GM23338 (cell line): ENCODE results near the gene ACOX3. TPM values are rescaled to one million over a fixed set of nuclear protein-coding genes. Genes with fewer than 3 reads are reported as not detected.

Source experiments
- ATAC-seq: fragments of 200-7000 bp; cut with Tn5 transposase; 3 replicates; pipeline ENCODE4 v1.9.1; 2020
- DNase-seq: peaks from one replicate; pipeline ENCODE4 v3.0.0-alpha.2; 2015; ENCODE audit warnings: low spot score
- H2AFZ ChIP-seq: fragments of 200-600 bp; sonication (generic); 2 replicates; pipeline ENCODE4 v1.8.0; 2016; ENCODE audit warnings: antibody characterized with exemption, mild to moderate bottlenecking, moderate library complexity
- H3F3A ChIP-seq: fragments of 200-600 bp; sonication (generic); replicated peaks from 2 replicates; pipeline ENCODE4 v1.8.0; 2017; ENCODE audit warnings: antibody characterized with exemption, mixed run types, low read depth
- H3K27ac ChIP-seq: fragments of 200-600 bp; sonication (generic); 2 replicates; pipeline ENCODE4 v1.6.1; 2016; ENCODE audit warnings: low read depth
- H3K27me3 ChIP-seq: fragments of 200-600 bp; sonication (generic); 2 replicates; pipeline ENCODE4 v1.8.0; 2016; ENCODE audit warnings: mild to moderate bottlenecking, mixed run types, moderate library complexity; ENCODE audit not compliant: insufficient read depth
- H3K36me3 ChIP-seq: fragments of 200-600 bp; sonication (generic); 2 replicates; pipeline ENCODE4 v1.8.0; 2016; ENCODE audit warnings: mild to moderate bottlenecking; ENCODE audit not compliant: insufficient read depth
- H3K4me1 ChIP-seq: fragments of 200-600 bp; sonication (generic); 2 replicates; pipeline ENCODE4 v1.8.0; 2016; ENCODE audit warnings: mild to moderate bottlenecking, moderate library complexity; ENCODE audit not compliant: insufficient read depth
- H3K4me2 ChIP-seq: fragments of 200-600 bp; sonication (generic); 2 replicates; pipeline ENCODE4 v1.7.1; 2017; ENCODE audit warnings: mixed run types
- H3K4me3 ChIP-seq: fragments of 200-600 bp; sonication (generic); 2 replicates; pipeline ENCODE4 v1.6.1; 2016; ENCODE audit warnings: mixed run types
- H3K79me2 ChIP-seq: fragments of 200-600 bp; sonication (generic); replicated peaks from 2 replicates; pipeline ENCODE4 v1.8.0; 2017; ENCODE audit warnings: mild to moderate bottlenecking; ENCODE audit not compliant: insufficient read depth
- H3K9me2 ChIP-seq: fragments of 200-600 bp; sonication (generic); 2 replicates; pipeline ENCODE4 v1.8.0; 2017; ENCODE audit not compliant: insufficient read depth
- H4K20me1 ChIP-seq: fragments of 200-600 bp; sonication (generic); replicated peaks from 2 replicates; pipeline ENCODE4 v1.8.0; 2017; ENCODE audit warnings: mild to moderate bottlenecking; ENCODE audit not compliant: insufficient read depth
- H3K27ac Mint-ChIP-seq: 2 replicates; pipeline ENCODE4 v1.8.0; 2020; ENCODE audit warnings: inconsistent platforms, mild to moderate bottlenecking, moderate library complexity, mixed read lengths
- H3K27me3 Mint-ChIP-seq: 3 replicates; pipeline ENCODE4 v1.8.0; 2022; ENCODE audit warnings: low read depth, mild to moderate bottlenecking, moderate library complexity, mixed read lengths, inconsistent platforms; ENCODE audit not compliant: insufficient read depth, poor library complexity
- H3K36me3 Mint-ChIP-seq: 3 replicates; pipeline ENCODE4 v1.8.0; 2021; ENCODE audit warnings: low read depth, mild to moderate bottlenecking, inconsistent platforms, moderate library complexity, mixed read lengths
- H3K4me1 Mint-ChIP-seq: 3 replicates; pipeline ENCODE4 v1.8.0; 2020; ENCODE audit warnings: mild to moderate bottlenecking, inconsistent platforms, mixed read lengths
- H3K4me3 Mint-ChIP-seq: 3 replicates; pipeline ENCODE4 v1.8.0; 2021; ENCODE audit warnings: moderate library complexity, mild to moderate bottlenecking, inconsistent platforms, mixed read lengths
- H3K9me3 Mint-ChIP-seq: 3 replicates; pipeline ENCODE4 v1.8.0; 2020; ENCODE audit warnings: moderate library complexity, mild to moderate bottlenecking, inconsistent platforms, mixed read lengths
- EZH2 ChIP-seq: fragments of 200-600 bp; sonication (generic); IDR thresholded peaks from one replicate; pipeline ENCODE4 v1.8.0; 2017; ENCODE audit warnings: antibody characterized with exemption, mild to moderate bottlenecking, low read depth; ENCODE audit not compliant: unreplicated experiment
- EZH2phosphoT487 ChIP-seq: fragments of 200-600 bp; sonication (generic); IDR thresholded peaks from one replicate; pipeline ENCODE4 v1.8.1; 2018; ENCODE audit warnings: antibody characterized with exemption; ENCODE audit not compliant: unreplicated experiment
- POLR2AphosphoS5 ChIP-seq: IDR thresholded peaks from 2 replicates; pipeline ENCODE4 v1.6.1; 2016; ENCODE audit warnings: antibody characterized with exemption, low read depth
- ZNF114 ChIP-seq: fragments of 250-450 bp; sonication (Bioruptor Pico); IDR thresholded peaks from 2 replicates; pipeline ENCODE4 v1.5.0; 2020; ENCODE audit warnings: mild to moderate bottlenecking, moderate library complexity
- polyA plus RNA-seq: library from polyadenylated mRNA; unstranded; fragments of >200 nt; fragmentation: Nextera tagmentation; extraction: Ambion mirVana; gene quantifications from 2 replicates; pipeline ENCODE4 v1.2.1, GENCODE V29; 2016
- total RNA-seq: library from RNA; depleted of rRNA; stranded (reverse); fragments of >200 nt; shearing (Covaris generic); gene quantifications from 2 replicates; pipeline ENCODE4 v1.2.3, GENCODE V29; 2014
- TF ChIP-seq, protein P1 (sequence below): fragments of 250-450 bp; sonication (Bioruptor Pico); IDR thresholded peaks from 2 replicates; pipeline ENCODE4 v1.5.0; 2020; ENCODE audit warnings: mild to moderate bottlenecking, moderate library complexity
- TF ChIP-seq, protein P2 (sequence below): IDR thresholded peaks from 2 replicates; pipeline ENCODE4 v1.6.1; 2016; ENCODE audit warnings: antibody characterized with exemption

Gene ACOX3
- total and polyA plus RNA-seq, 2 experiments from 2014 or later: 6.4 to 17.2 TPM

DNA sequence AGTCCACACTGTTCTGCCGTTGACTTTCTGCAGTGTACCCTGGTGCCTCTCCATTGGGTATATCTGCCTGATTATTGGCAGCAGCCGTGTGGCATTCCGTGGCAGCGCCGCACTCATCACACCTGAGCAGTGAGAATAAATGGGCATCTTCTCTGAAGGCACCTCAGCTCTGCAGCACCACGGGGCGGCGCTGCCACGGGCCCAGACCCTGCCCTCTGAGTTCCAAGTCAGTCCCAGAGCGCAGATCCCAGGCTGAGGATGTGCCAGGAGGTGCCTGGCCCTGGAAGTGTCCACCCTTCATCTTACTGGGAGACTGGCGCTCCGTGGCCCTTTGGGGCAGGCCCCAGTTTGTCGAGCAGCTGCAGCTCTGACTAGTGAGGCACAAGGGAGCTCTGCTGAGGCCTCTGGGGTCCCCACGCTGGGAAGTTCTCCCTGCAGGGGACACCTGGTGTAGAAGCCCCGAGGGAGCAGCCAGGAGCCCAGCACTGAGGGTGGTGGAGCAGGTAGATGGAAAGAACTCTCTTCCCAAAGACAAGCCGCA, 36.6 kb upstream of the ACOX3 start (continued):
- TF ChIP-seq, protein P1, sequence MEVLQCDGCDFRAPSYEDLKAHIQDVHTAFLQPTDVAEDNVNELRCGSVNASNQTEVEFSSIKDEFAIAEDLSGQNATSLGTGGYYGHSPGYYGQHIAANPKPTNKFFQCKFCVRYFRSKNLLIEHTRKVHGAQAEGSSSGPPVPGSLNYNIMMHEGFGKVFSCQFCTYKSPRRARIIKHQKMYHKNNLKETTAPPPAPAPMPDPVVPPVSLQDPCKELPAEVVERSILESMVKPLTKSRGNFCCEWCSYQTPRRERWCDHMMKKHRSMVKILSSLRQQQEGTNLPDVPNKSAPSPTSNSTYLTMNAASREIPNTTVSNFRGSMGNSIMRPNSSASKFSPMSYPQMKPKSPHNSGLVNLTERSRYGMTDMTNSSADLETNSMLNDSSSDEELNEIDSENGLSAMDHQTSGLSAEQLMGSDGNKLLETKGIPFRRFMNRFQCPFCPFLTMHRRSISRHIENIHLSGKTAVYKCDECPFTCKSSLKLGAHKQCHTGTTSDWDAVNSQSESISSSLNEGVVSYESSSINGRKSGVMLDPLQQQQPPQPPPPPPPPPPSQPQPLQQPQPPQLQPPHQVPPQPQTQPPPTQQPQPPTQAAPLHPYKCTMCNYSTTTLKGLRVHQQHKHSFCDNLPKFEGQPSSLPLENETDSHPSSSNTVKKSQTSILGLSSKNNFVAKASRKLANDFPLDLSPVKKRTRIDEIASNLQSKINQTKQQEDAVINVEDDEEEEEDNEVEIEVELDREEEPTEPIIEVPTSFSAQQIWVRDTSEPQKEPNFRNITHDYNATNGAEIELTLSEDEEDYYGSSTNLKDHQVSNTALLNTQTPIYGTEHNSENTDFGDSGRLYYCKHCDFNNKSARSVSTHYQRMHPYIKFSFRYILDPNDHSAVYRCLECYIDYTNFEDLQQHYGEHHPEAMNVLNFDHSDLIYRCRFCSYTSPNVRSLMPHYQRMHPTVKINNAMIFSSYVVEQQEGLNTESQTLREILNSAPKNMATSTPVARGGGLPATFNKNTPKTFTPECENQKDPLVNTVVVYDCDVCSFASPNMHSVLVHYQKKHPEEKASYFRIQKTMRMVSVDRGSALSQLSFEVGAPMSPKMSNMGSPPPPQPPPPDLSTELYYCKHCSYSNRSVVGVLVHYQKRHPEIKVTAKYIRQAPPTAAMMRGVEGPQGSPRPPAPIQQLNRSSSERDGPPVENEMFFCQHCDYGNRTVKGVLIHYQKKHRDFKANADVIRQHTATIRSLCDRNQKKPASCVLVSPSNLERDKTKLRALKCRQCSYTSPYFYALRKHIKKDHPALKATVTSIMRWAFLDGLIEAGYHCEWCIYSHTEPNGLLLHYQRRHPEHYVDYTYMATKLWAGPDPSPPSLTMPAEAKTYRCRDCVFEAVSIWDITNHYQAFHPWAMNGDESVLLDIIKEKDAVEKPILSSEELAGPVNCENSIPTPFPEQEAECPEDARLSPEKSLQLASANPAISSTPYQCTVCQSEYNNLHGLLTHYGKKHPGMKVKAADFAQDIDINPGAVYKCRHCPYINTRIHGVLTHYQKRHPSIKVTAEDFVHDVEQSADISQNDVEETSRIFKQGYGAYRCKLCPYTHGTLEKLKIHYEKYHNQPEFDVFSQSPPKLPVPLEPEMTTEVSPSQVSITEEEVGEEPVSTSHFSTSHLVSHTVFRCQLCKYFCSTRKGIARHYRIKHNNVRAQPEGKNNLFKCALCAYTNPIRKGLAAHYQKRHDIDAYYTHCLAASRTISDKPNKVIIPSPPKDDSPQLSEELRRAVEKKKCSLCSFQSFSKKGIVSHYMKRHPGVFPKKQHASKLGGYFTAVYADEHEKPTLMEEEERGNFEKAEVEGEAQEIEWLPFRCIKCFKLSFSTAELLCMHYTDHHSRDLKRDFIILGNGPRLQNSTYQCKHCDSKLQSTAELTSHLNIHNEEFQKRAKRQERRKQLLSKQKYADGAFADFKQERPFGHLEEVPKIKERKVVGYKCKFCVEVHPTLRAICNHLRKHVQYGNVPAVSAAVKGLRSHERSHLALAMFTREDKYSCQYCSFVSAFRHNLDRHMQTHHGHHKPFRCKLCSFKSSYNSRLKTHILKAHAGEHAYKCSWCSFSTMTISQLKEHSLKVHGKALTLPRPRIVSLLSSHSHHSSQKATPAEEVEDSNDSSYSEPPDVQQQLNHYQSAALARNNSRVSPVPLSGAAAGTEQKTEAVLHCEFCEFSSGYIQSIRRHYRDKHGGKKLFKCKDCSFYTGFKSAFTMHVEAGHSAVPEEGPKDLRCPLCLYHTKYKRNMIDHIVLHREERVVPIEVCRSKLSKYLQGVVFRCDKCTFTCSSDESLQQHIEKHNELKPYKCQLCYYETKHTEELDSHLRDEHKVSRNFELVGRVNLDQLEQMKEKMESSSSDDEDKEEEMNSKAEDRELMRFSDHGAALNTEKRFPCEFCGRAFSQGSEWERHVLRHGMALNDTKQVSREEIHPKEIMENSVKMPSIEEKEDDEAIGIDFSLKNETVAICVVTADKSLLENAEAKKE (CRISPR knock-in tag): no peak

DNA sequence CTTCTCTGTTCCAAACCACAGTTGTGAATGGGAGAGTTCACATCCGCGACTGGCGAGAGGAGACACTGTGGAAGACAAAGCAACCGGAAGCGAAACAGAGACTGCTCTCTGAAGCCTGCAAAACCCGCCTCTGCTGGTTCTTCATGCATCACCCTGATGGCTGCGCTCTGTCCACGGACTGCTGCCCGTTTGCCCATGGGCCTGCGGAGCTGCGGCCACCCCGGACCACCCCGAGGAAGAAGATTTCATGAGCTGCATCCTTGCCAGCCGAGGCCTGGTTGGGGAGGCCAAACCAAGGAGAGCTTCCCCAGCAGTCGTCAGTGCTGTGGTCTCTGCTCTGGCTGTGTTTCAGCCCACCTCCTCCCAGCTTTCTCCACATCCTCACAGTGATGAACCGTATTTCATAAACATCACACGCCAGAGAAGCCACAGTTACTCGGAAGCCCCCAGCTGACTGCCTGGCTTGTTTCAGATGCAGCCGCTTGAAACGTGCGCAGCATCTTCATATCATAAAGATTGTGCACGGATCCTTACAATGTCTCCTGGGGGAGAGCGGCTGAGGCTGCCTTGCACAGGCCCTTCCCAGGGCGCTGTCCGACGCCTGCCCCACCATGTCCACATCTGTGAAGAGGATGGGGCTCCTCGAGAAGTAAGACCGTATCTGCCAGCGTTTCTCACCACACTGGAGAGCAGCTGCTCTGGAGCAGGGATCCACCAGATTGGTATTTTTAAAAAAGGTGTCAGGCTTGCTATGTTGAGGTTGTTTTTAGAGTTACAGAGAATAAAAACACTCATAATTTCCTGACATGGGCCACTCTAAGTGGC, 35.4 kb upstream of the ACOX3 start:
- peaks cover 7% of the 10 kb centered on the region for H3K4me1 ChIP-seq
- no peaks in the 10 kb centered on the region for H3K79me2 ChIP-seq
- Mint-ChIP-seq H3K27me3 (peaks cover 5% of the 10 kb centered on the region), H3K9me3 (no peaks in the 10 kb centered on the region), H3K27ac (no peak overlapping the region), H3K4me1 (peaks cover 17% of the 10 kb centered on the region), H3K4me3 (no peak overlapping the region), H3K36me3 (peaks cover 16% of the 10 kb centered on the region)
- H3K27ac ChIP-seq: no peak overlapping the region
- H3K4me2 ChIP-seq: no peak overlapping the region
- H3K9me2 ChIP-seq: no peaks in the 10 kb centered on the region
- no peak overlapping the region for H3K4me3 ChIP-seq
- DNase-seq (no peak), ATAC-seq (no peak)
- no peaks in the 10 kb centered on the region for H4K20me1 ChIP-seq
- no peaks in the 10 kb centered on the region for H3F3A ChIP-seq
- H3K27me3 ChIP-seq: no peaks in the 10 kb centered on the region
- H3K36me3 ChIP-seq: no peaks in the 10 kb centered on the region; the same call in 1 of the 2 replicates
- H2AFZ ChIP-seq: no peak overlapping the region
- TF ChIP-seq EZH2 (no peak), POLR2AphosphoS5 (no peak), EZH2phosphoT487 (no peak), ZNF114 (CRISPR knock-in tag) (no peak)
- TF ChIP-seq, protein P1 (CRISPR knock-in tag): no peak
- TF ChIP-seq, protein P2, sequence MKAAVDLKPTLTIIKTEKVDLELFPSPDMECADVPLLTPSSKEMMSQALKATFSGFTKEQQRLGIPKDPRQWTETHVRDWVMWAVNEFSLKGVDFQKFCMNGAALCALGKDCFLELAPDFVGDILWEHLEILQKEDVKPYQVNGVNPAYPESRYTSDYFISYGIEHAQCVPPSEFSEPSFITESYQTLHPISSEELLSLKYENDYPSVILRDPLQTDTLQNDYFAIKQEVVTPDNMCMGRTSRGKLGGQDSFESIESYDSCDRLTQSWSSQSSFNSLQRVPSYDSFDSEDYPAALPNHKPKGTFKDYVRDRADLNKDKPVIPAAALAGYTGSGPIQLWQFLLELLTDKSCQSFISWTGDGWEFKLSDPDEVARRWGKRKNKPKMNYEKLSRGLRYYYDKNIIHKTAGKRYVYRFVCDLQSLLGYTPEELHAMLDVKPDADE: no peak
